ENCODE results near the gene DENND1A. TPM values are rescaled to one million over a fixed set of nuclear protein-coding genes. Genes with fewer than 3 reads are reported as not detected.

The DENND1A gene
- total and polyA plus RNA-seq, 7 donors: 12.8 to 33.2 (median 19.2) TPM

DNA sequence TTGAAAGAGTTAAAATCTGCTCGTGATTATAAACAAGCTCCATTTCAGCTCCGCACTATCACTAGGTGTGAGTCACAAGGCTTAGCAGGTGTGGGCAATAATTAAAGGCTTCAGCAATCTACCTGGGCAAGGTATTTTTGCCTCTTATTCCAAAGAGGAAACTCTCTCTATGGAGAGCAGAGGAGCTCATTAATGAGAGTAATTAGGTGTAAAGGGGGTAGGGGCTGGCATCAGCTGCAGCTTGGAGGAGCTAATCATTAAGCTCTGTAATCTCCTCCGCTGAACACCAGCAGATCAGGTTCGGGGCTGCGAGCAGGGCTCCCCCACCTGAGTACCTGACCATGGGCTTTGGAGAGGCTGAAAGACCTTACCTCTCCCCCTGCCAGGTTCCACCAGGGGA lies 444.7 kb downstream of the DENND1A start:
- no peak for DNase-seq
- no peaks in the 10 kb centered on the region for H3K4me1 ChIP-seq
- WGBS, 2 donors: 19 to 76% methylated on average over 5 of the region's 5 CpGs
- no peaks in the 10 kb centered on the region for H3K27me3 ChIP-seq
- no peaks in the 10 kb centered on the region for H3K9me3 ChIP-seq
- H3K4me3 ChIP-seq: no peak overlapping the region
- no peak overlapping the region for H3K27ac ChIP-seq
- H3K36me3 ChIP-seq: no peaks in the 10 kb centered on the region
- intact Hi-C loops (cut with DNase I): loop anchor here (10.0 kb wide), 1 partner anchor 60 kb away; no protein-coding TSS in a partner anchor
- no peak for TF ChIP-seq POLR2AphosphoS5 (IDR thresholded peaks at IDR 0.05)
- TF ChIP-seq EP300 (IDR thresholded peaks at IDR 0.05): no peak
- TF ChIP-seq, protein P1, sequence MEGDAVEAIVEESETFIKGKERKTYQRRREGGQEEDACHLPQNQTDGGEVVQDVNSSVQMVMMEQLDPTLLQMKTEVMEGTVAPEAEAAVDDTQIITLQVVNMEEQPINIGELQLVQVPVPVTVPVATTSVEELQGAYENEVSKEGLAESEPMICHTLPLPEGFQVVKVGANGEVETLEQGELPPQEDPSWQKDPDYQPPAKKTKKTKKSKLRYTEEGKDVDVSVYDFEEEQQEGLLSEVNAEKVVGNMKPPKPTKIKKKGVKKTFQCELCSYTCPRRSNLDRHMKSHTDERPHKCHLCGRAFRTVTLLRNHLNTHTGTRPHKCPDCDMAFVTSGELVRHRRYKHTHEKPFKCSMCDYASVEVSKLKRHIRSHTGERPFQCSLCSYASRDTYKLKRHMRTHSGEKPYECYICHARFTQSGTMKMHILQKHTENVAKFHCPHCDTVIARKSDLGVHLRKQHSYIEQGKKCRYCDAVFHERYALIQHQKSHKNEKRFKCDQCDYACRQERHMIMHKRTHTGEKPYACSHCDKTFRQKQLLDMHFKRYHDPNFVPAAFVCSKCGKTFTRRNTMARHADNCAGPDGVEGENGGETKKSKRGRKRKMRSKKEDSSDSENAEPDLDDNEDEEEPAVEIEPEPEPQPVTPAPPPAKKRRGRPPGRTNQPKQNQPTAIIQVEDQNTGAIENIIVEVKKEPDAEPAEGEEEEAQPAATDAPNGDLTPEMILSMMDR (IDR thresholded peaks at IDR 0.05): no peak
- TF ChIP-seq POLR2A (IDR thresholded peaks at IDR 0.05): no peak

- TF ChIP-seq POLR2AphosphoS5 (IDR thresholded peaks at IDR 0.05) (no peak), EP300 (IDR thresholded peaks at IDR 0.05) (no peak), POLR2A (IDR thresholded peaks at IDR 0.05) (no peak)
- TF ChIP-seq, protein P1 (IDR thresholded peaks at IDR 0.05): no peak
- intact Hi-C loops (cut with DNase I): loop anchor here (10.0 kb wide), 1 partner anchor 61 kb away; no protein-coding TSS in a partner anchor
- H3K27me3 ChIP-seq: no peaks in the 10 kb centered on the region
- no peaks in the 10 kb centered on the region for H3K9me3 ChIP-seq
- no peaks in the 10 kb centered on the region for H3K4me1 ChIP-seq
- no peak overlapping the region for H3K27ac ChIP-seq
- 21 to 79% methylated on average over 4 of the region's 4 CpGs for WGBS, 2 donors
- no peaks in the 10 kb centered on the region for H3K36me3 ChIP-seq
- DNase-seq: peak; percentile 34
- no peak overlapping the region for H3K4me3 ChIP-seq
Measured at GRCh38 chr9:123484130-123484529, 445.8 kb downstream of the DENND1A start.

DNA sequence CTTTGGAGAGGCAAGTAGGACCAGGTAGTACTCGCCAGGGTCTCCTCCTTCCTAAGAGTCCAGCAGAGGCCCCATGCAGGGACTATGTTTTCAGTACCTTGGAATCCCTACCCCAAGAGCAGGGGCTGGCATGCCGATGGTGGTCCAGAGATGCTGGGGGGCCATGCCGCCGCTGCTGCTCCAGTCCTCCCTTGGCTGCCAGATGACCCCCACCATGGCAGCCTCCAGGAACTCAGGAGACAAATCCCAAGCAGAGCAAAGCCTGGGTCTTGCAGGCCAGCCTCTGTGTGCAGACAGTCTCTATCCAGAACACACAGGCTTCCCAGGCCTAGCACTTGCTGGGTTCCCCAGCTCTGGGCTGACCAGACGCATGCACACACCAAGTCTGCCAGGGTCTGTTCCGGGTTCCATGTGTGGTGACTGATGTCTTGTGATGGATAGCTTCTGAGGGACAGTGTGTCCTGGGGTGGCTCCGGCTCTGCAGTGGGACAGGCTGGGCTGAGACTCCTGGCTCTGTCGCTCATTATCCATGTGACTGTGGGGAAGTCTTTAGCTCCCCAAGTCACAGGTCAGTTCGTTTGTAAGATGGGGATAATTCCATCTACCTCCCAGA lies 446.6 kb downstream of the DENND1A start:
- DNase-seq: peak; percentile 37
- no peaks in the 10 kb centered on the region for H3K9me3 ChIP-seq
- H3K36me3 ChIP-seq: no peaks in the 10 kb centered on the region
- WGBS, 2 donors: 79 to 92% methylated on average over 9 of the region's 9 CpGs
- H3K27ac ChIP-seq: no peak overlapping the region
- H3K4me3 ChIP-seq: no peak overlapping the region
- no peak for TF ChIP-seq EP300 (IDR thresholded peaks at IDR 0.05)
- no peak for TF ChIP-seq POLR2AphosphoS5 (IDR thresholded peaks at IDR 0.05)
- intact Hi-C loops (cut with DNase I): loop anchor here (10.0 kb wide), 1 partner anchor 62 kb away; no protein-coding TSS in a partner anchor
- H3K4me1 ChIP-seq: no peaks in the 10 kb centered on the region
- no peaks in the 10 kb centered on the region for H3K27me3 ChIP-seq

GRCh38 chr9:123482295-123482968 lies 447.5 kb downstream of the DENND1A start:
- TF ChIP-seq POLR2A (IDR thresholded peaks at IDR 0.05) (no peak), EP300 (IDR thresholded peaks at IDR 0.05) (no peak), POLR2AphosphoS5 (IDR thresholded peaks at IDR 0.05) (no peak)
- TF ChIP-seq, protein P1 (IDR thresholded peaks at IDR 0.05): no peak
- H3K4me3 ChIP-seq: no peak overlapping the region
- no peaks in the 10 kb centered on the region for H3K4me1 ChIP-seq
- WGBS, 2 donors: 26 to 69% methylated on average over 3 of the region's 3 CpGs
- no peaks in the 10 kb centered on the region for H3K9me3 ChIP-seq
- H3K36me3 ChIP-seq: no peaks in the 10 kb centered on the region
- no peaks in the 10 kb centered on the region for H3K27me3 ChIP-seq
- DNase-seq: peak; percentile 34
- intact Hi-C loops (cut with DNase I): loop anchor here (10.0 kb wide), 1 partner anchor 62 kb away; no protein-coding TSS in a partner anchor
- no peak overlapping the region for H3K27ac ChIP-seq

DNA sequence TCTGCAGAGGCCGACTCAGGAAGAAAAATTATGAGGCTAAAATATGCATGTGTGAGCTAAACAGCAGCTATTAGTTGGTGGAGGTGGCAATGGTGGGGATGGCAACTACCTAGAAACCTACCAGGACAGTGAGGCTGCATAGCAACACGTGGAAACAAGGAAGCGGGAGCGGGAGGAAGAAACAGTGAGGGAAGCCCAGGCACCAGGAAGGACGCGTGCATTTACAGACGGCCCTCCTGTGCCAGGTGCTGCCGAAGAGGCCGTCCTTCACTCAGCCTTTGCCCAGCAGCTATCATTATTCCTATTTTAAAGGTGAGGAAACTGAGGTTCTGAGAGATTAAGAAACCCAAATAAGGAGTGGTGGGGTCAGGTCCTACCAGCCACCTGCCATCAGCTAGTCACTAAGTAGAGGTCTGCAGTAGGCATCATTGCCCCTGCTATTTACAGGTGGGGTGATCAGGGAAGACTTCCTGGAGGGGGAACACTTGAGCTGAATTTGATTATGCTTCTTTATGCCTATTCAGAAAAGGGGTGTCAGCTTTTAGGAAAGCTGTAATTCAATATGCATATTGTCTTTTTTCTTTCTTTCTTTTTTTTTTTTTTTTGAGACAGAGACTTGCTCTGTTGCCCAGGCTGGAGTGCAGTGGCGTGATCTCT lies 448.6 kb downstream of the DENND1A start:
- Histone ChIP-seq H3K4me1 (no peaks in the 10 kb centered on the region), H3K27me3 (no peaks in the 10 kb centered on the region), H3K27ac (no peak overlapping the region), H3K4me3 (no peak overlapping the region), H3K36me3 (no peaks in the 10 kb centered on the region), H3K9me3 (no peaks in the 10 kb centered on the region)
- intact Hi-C loops (cut with DNase I): loop anchor here (10.0 kb wide), 1 partner anchor 63 kb away; no protein-coding TSS in a partner anchor
- TF ChIP-seq EP300 (IDR thresholded peaks at IDR 0.05): no peak
- DNase-seq: peak; percentile 18
- 27 to 74% methylated on average over 10 of the region's 10 CpGs for WGBS, 2 donors
